Heart left ventricle (tissue), 13 donors: ENCODE results near the gene FGF22.

Experiments used
- POLR2A ChIP-seq, 2 donors: fragments of 450-650 bp; IDR thresholded peaks; one replicate each; pipeline ENCODE4 v1.6.1; 2017; ENCODE audit warnings: antibody characterized with exemption in 2 of 2, mild to moderate bottlenecking in 2 of 2, moderate library complexity in 2 of 2
- TF ChIP-seq, protein P1 (sequence below), 12 donors: fragments of 200-600 bp; sonication (generic) in 4 of 12; IDR thresholded peaks; one replicate each; pipeline versions ENCODE4 v1.5.0 to v1.8.0; 2018 to 2022; ENCODE audit warnings: antibody characterized with exemption in 12 of 12, mild to moderate bottlenecking in 5 of 12
- donor health status: ischemic (EF 13 %, LVEDD 7.1; RV severe dilation, severe dysfunction).
- donor health status: DM: no; HTN: yes; CAD: no.
- donor health status: DM: no; HTN: no; CAD: no.
- donor health status: ischemic (EF 25% LVEDD 6.9; RV normal size, moderate dysfunction).
- donor health status: ischemic (EF 25% LVEDD 5.7; RV mildly dilated, moderate dysfunction).
- donor health status: ischemic (EF 35%, LVEDD 5.7; RV mildly dilated, moderate dysfunction).
- donor health status: nonischemic (EF 11% LVEDD 7.7; RV severe dilation, severe dysfunction).
- donor health status: DM: yes; HTN: yes; CAD: no.
- donor health status: PGD.
- donor health status: ischemic (EF 29% LVEDD 5.4; RV normal size, mild dysfunction).
- donor health status: nonischemic (EF 23%, LVEDD 6.1; RV moderate dilation, normal function).

DNA sequence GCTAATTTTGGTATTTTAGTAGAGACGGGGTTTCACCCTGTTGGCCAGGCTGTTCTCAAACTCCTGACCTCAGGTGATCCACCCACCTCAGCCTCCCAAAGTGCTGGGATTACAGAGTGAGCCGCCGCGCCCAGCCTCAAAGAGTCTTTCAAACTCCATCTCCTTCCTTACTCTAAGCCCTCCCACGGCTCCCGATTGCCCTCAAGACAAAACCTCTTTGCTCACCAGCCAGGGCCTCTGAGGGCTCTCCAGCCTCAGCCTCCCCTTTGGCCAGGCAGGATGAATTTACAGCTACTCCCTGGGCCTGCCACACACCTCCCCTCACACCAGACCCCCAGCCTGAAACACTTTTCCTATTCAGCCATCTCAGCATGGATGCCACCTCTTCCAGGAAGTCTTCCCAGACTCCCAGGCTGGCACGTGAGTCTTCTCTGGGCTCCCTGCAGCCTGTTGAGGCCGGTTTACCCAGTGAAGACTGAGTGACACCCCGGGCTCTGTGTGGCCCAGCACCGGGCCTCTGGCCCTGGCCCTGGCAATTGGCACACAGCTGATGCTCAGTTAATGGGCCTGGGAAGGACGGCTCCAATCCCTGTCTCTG is 48.0 kb downstream of the FGF22 start:
- TF ChIP-seq, protein P1, sequence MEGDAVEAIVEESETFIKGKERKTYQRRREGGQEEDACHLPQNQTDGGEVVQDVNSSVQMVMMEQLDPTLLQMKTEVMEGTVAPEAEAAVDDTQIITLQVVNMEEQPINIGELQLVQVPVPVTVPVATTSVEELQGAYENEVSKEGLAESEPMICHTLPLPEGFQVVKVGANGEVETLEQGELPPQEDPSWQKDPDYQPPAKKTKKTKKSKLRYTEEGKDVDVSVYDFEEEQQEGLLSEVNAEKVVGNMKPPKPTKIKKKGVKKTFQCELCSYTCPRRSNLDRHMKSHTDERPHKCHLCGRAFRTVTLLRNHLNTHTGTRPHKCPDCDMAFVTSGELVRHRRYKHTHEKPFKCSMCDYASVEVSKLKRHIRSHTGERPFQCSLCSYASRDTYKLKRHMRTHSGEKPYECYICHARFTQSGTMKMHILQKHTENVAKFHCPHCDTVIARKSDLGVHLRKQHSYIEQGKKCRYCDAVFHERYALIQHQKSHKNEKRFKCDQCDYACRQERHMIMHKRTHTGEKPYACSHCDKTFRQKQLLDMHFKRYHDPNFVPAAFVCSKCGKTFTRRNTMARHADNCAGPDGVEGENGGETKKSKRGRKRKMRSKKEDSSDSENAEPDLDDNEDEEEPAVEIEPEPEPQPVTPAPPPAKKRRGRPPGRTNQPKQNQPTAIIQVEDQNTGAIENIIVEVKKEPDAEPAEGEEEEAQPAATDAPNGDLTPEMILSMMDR (IDR thresholded peaks at IDR 0.05), result no peak
- no peak for TF ChIP-seq POLR2A (IDR thresholded peaks at IDR 0.05)
